Hematopoietic multipotent progenitor cell (in vitro differentiated cells): ENCODE measurements around the gene DUSP8. TPM values are rescaled to one million over a fixed set of nuclear protein-coding genes. Genes with fewer than 3 reads are reported as not detected.
"Not testable (repeated sequence)": the region's sequence is repeated elsewhere in the genome, so short reads cannot be mapped to it uniquely, and the experiment has no call there.

Source experiments
- DNase-seq, 3 donors: peaks; one replicate each; pipeline ENCODE4 v3.0.0-alpha.2; 2011 to 2015; ENCODE audit warnings: low read depth in 2 of 3, low spot score in 2 of 3
- total RNA-seq: library from RNA; depleted of rRNA; stranded (reverse); fragments of >200 nt; gene quantifications from one replicate; pipeline ENCODE4 v1.2.3, GENCODE V29; 2012

The DUSP8 gene
- 1.1 TPM for total RNA-seq

DNA sequence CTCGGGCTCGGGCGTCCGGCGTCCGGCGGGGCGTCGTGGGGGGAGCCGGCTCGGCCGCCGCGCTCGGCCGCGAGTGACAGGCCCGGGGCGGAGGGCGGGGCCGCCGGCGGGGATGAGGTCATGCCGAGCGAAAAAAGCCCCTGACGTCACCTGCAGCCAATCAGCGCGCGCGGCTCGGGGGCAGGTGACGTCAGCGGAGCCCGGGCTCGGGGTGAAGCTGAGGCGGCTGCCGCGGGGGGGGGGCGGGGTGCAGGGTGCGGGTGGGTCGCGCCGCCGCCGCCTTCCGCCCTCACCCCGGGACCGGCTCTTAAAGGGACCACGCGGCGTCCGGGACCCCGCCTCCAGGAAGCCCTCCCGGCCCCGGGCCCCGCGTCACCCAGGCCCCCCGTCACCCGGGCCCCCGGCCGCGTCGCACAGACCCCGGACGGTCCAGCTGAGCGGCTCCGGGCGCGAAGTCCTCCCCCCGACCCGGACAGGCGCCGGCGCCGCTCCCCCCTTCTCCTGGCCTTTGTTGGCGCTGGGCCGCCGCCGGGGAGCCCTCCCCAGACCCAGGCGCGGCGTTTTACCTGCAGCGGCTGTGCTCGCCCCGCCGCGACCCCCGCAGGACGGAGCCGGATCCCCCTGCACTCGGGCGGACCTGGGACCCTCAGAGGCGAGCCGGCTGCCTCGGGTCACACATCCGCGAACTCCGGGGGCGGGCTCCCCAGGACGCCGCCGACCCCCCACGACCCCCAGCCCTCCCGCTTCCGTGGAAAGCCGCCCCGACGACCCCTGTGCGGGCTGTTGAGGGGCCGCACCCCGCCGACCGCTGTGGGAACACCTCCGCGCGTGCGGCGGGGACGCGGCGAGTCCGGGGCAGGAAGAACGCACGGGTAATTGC is at the start of gene DUSP8:
TSS of gene DUSP8 (minus strand) at position 75 of the 880 bp plus-strand sequence. CDS start 6,445 bp downstream, outside the sequence.
- DNase-seq, result peak; percentile 87 to 99 (median 91)

DNA sequence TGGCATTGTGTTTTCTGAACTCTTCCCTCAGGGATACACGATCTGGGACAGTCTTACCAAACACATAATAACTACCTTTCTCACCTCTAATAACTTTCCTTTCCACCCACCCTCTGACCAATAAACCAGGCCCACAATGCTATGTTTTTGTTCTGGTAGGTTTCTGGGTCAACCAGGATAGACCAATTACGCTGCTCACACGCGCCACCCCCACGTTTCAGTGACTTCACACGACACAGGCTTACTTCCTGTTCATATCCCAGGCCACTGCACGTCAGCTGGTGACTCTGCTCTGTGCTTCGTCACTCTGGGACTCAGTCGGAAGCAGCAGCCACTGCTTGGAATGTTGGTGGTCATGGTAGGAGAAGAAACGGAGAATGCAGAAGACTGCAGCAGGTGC is 47.4 kb upstream of the DUSP8 start:
- no peak for DNase-seq

DNA sequence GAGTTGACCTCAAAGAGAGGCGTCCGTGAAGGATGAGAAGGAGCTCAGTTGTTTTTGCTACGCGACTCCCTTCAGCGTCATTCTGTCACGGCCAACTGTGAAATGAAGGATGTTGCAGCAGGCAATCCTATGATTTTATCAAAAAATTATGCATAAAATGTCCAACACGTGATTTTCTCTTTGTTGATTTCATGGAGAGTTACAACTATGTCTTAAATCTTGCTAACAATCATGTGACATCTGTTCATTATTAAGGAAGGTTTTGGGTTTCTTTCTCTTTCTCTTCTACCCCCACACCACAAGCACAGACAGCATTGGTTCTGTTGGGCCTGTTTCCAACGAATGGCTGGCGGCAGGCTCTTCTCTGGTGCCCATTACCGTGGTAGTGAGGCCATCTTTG is 46.2 kb upstream of the DUSP8 start:
- DNase-seq, result no peak

GRCh38 chr11:1608363-1608762 is 36.3 kb upstream of the DUSP8 start, which contains the start of gene KRTAP5-3:
KRTAP5-3 (minus strand) TSS chr11:1608463; CDS start chr11:1608385, 78 bp downstream.
- DNase-seq, result no peak

- DNase-seq, result not testable (repeated sequence)
These were observed 35.8 kb upstream of the DUSP8 start for GRCh38 chr11:1607901-1608300.

DNA sequence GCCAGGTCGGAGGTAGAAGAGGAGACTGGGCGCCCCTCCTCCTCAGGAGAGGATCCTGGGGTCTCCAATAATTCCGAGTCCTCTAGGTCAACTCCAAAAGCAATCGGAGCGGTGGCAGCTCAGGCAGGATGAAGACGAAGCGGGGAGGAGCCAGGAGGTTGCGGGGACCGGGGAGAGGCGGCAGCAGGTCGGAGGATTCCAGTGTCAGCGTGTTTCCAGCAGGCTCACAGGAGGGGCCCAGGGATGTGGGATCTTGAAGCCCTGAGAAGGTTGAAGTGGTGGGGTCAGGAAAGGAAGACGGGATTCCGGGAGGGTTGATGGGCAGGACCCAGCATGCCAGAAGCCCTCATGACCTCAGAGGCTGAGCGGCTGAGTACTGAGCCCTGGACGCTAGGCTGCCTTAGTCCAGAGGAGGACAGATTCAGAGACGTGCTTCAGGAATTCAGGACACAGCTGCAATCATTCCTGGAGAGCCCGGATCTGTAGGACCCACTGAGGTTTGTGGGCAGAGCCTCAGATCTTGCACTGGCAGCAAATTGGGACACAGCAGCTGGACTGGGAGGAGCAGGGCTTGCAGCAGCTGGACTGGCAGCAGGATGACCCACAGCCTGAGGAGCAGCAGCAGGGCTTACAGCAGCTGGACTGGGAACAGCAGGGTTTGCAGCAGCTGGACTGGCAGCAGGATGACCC is 35.2 kb upstream of the DUSP8 start:
- not testable (repeated sequence) for DNase-seq

- DNase-seq, result not testable (repeated sequence)
These were observed 33.9 kb upstream of the DUSP8 start for GRCh38 chr11:1605923-1606322.

DNA sequence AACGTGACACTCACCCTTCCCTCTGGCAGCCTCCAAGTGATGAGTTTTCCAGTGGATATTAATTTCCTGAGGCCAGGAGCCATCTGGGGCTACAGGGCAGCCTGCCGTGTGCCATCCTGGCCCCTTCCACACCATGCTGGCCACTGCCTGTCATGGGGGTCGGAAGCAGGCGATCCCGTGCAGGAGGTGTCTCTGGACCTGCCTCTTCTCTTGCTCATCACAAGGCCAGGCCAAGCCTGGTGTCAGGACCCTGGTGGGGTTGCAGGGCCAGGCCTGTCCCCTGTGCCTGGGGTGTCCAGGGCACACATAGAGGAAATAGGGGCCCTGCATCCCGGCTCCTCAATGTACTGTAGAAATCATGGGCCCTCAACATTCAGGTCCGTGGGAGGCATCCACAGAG is 32.6 kb upstream of the DUSP8 start:
- no peak for DNase-seq

DNA sequence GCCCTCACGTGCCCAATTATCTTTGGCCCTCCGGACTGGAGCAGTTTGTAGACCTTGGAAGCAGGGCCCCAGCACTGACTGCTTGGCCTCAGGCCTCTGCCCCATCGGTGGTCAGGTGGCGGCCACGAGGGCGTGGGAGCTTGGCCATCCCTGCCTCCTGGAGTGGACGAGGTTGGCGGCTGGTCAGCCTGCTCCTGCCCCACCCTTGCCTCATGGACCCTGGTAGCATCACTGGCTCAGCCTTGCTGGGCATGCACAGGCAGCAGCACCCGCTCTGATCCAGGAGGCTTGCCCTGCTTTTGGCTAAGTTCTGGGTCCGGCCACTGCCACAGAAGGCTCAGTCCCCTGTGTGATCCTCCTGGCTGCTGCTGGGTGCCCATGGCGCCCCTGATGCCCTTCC is 32.1 kb upstream of the DUSP8 start:
- no peak for DNase-seq

GRCh38 chr11:1603629-1604028 is 31.6 kb upstream of the DUSP8 start:
- no peak for DNase-seq

GRCh38 chr11:1601663-1602062 is 29.6 kb upstream of the DUSP8 start:
- not testable (repeated sequence) for DNase-seq

GRCh38 chr11:1600626-1601025 is 28.6 kb upstream of the DUSP8 start:
- DNase-seq, result no peak

DNA sequence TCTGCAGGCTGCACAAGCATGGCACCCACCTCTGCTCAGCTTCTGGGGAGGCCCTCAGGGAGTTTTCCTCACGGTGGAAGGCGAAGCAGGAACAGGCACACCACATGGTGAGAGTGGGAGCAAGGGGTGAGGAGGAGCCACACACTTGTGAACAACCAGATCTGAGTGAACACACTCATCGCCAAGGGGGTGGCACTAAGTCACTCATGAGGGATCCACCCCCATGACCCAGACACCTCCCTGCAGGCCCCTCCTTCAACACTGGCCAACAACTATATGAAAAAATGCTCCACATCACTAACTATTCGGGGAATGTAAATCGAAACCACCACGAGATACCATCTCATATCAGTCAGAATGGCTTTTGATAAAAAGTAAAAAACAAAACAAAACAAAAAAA is 26.7 kb upstream of the DUSP8 start:
- DNase-seq, result no peak

- not testable (repeated sequence) for DNase-seq
These were observed 26.3 kb upstream of the DUSP8 start for GRCh38 chr11:1598406-1598805.

GRCh38 chr11:1597994-1598380 is 25.9 kb upstream of the DUSP8 start, which contains the start of gene KRTAP5-2:
KRTAP5-2 (minus strand) TSS chr11:1598294; CDS start chr11:1598250, 44 bp downstream.
- no peak for DNase-seq

DNA sequence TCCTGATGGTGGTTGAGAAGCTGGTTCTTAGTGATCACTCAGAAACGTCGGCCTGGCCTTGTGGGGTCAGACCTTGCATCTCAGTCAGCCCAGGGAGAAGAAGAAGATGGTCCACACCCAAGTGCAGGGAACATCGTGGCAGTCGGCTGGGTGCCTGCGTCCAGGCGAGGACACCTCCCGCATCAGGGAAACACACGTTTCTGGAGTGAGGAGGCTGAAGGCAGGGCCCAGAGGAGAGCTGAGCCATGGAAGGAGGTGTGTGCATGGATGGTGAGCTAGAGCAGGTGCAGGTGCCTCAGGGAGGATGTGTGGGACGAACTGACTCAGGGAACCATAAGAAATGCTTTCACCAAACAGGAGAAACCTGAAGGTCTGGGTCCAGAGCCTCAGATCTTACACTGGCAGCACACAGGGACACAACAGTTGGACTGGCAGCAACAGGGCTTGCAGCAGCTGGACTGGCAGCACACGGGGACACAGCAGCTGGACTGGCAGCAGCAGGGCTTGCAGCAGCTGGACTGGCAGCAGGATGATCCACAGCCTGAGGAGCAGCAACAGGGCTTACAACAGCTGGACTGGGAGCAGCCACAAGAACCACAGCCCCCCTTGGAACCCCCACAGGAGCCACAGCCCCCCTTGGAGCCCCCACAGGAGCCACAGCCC is 25.4 kb upstream of the DUSP8 start:
- DNase-seq, result no peak

GRCh38 chr11:1596576-1597121 is 24.6 kb upstream of the DUSP8 start:
- DNase-seq, result not testable (repeated sequence)

GRCh38 chr11:1595994-1596575 is 24.0 kb upstream of the DUSP8 start:
- DNase-seq, result not testable (repeated sequence)

DNA sequence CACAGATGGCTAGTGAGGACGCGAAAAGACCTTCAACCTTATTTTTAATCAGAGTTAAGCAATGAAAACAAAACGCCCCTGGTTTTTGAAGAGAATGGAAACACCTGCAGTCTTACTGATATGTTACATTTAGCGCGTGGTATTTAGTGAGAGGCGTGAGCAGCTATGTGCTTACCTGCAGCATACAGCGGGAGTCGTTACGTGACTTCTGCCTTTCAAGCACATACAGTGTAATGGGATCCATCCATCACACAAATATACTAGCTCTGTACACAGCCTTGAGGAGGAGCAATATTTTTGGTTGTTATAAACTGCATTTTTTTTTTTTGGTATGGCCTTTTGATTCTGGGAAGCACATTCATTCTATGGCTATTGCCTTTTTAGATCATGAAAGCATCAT is 20.6 kb upstream of the DUSP8 start:
- no peak for DNase-seq

- no peak for DNase-seq
These were observed 17.9 kb upstream of the DUSP8 start for GRCh38 chr11:1589996-1590395.
